OCI-LY1 (cell line): ENCODE results near the gene GDF9.

Source experiments
- CTCF ChIP-seq: fragments of 200-600 bp; sonication (generic), shearing (Covaris generic); IDR thresholded peaks from 2 replicates; pipeline ENCODE4 v1.5.1; 2017; ENCODE audit warnings: mild to moderate bottlenecking, antibody characterized with exemption, low read length, moderate library complexity, mixed read lengths
- EZH2 ChIP-seq: fragments of 200-600 bp; sonication (generic), shearing (Covaris generic); IDR thresholded peaks from 2 replicates; pipeline ENCODE4 v1.8.0; 2017; ENCODE audit warnings: borderline replicate concordance, mixed run types, mild to moderate bottlenecking, antibody characterized with exemption, low read length, moderate library complexity, mixed read lengths

- TF ChIP-seq EZH2 (no peak), CTCF (no peak)
Observed at GRCh38 chr5:132871459-132872284, 5.4 kb upstream of the GDF9 start.
